Activated CD8-positive, alpha-beta memory T cell treated with anti-CD3 and anti-CD28 coated beads, Interleukin-2, amount 50 U/mL, for 1 hour (primary cell): ENCODE results near the gene AGR2.

ENCODE experiments used
- DNase-seq: peaks from one replicate; pipeline ENCODE4 v3.0.0-alpha.2; 2020; ENCODE audit errors: extremely low read depth

AGR2 gene

DNA sequence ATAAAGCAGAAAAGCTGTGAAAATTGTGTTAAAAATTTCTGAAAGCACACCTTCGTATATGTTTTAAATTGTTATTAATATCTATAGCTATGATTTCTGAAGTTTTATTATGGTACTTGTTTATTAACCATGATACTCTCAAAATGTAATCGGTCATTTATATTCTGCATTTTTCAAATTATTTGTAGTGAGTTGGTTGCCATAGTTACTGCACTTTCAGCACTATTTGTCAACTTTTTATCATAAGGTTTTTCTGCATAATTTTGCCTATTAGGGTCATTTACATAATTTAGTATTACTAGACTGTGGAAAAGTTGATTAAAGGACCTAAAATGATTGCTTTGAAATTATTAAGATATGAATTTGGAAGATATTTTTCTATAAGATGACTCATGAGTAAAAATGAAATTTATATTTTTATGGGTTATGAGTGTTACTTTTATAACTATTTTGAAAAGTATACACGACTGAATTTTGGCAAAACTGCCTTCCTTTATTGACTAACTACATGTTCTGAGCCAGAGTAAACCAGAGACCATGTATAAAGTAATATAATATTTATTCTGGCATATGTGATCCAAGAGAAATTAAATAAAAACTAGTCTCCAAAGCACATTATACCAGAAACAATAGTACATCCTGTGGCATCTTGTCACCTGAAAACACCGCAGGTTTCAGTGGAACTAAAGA lies 7.9 kb upstream of the AGR2 start:
- DNase-seq = no peak

DNA sequence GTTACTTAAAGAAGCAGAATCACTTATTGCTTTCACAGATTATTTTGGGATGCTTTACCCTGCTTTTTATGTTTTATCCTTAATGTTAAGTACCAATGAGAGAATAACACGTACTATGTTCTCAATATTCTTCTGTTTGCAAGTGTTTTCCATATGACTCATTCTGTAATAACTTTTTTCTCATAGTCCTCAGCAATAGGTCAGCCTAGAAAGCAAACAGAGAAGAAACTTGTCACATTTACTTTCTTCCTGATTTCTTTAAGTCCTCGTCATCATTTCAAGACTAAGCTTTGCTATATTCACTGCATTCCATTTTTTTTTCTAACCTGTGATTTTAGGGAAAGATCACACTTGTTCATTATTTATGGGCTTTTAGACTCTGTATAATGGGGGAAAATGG lies 6.8 kb upstream of the AGR2 start:
- no peak for DNase-seq

DNA sequence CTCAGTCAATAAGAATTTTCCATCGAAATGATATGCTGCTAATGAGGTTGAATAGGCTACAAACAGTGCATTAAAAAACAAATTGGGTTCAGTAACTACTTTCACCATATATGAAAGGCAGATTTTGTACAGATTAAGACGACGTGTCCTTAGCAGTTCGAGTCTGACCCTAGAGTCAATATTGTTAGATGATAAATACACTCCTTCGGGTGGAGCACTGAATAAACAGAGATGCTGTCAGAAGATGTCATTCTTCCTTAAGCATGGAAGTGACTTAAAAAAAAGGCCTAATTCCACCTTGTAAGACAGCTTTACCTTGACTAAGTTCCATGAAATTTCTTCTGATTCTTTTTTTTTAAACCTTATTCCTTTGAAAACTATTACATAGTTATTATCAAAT lies 5.8 kb upstream of the AGR2 start:
- DNase-seq = no peak

DNA sequence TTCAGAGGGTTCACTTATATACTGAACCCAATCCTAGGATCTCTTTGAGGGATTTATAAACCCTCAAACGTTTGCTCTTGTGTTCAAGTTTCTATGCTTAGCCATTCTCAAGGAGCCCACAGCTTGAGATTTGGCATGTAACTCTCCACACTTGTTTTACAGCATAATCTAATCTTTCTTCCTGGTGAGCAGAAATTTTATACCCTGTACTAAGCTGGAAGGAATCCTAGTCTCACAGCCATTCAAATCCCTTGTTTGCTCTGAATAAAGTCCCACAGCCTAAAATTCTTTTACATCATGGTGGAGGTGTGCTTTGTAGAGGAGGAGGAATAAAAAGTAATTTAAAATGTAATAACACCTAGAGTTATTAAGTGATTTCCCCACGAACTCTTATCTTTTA lies 5.3 kb upstream of the AGR2 start:
- no peak for DNase-seq

DNA sequence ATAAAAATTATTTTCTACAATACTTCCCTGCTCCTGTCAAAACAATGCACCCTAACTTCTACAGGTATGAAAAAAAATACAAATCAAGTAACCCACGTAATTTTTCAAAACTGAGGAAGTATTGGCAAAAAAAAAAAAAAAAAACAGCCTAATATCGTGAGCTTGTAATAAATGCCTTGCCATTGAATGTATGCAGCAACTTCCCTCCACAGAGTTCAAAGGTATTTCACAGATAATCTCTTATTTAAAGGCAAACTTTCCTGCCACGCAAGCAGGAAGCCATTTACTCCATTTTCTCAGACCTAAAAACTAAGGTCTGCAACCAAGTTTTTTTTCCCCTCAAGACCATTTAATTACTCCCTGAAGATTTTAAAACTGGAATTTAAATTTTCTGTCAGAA lies 642 bp upstream of the AGR2 start:
- DNase-seq = no peak

DNA sequence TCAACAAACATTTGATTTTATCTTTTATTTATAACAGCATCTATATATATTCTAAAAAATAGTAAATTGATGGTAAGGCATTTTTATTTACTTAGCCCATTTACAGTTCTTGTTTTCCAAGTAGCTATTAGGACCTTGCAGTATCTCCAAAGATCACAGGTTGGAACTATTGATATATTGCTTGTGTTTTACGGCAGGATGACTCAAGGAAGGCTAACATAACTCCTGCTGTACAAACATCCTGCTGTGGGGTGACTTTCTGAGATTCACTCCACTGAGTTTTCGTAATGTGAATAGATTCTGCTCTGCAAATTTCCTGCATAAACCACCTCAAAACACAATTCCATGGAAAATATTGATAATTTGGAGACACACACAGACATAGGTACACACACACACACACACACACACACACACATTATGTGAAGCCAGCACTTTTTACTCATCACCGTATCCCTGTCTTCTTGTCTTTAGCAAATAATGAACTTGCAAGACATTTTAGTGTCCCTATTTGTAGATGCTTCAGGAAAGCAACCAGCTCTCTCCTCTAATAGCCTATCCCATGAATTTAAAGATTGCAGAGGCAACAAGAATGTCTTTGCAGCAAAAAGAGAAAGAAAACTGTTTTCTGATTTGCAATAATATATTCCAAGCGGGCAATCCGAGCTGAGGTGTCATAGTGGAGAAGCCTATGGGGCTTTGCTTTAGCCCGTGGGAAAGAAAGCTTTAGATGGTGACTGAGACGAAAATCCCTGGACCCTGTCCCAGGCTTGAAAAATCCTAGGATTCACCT lies 722 bp downstream of the AGR2 start:
- DNase-seq = no peak

DNA sequence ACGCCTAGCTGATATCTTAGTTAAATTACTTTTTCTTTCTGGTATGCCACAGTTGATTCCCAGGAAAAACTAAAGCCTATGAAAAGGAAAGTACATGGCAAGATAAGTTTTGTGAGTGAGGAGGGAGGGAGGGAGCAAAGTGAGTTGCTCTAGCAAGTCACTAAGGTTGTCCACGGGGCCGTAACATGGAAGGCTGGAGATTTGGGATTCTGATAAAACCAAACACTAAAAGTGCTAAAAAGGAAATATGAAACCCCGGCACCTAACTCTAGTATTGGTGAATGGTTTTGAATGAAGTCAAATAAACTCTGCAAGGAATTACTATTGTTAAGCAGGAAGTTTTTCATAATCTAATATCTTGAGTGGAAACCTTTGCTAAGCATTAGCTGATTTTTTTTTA lies 1.7 kb downstream of the AGR2 start:
- no peak for DNase-seq

DNA sequence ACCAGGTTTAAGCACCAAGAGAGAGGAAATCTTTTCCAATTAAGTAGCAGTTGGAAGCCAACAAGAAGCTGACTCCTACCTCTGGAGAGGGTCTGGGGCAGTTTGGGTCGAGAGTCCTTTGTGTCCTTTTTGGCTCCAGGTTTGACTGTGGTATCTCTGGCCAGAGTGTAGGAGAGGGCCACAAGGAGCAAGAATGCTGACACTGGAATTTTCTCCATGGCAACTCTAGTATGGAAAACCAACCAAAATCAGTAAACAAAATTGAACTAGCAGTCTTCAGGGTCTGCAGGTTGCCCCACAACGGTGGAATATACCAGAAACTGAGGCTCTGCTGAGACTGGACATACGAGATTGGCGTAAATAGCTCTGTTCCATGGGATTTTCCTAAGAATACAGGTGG lies 3.2 kb downstream of the AGR2 start:
- DNase-seq = no peak

DNA sequence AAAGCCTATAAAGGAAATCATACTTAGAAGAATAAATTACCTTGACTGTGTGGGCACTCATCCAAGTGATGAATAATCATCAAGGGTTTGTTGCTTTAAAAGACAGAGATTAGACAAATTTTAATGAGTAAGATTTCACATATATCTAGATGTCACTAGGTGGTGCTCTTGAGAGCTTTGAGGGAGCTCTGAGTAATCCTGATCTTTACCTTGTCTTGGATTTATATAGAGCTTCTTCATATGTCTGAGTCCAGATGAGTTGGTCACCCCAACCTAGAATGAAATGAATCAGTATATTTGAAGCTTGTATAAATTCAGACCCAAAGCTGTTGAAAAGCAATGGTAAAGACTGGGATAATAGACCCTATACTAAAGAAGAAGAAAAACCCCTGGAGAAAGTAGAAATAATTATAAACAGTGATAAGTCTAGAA lies 3.7 kb downstream of the AGR2 start:
- DNase-seq = no peak

DNA sequence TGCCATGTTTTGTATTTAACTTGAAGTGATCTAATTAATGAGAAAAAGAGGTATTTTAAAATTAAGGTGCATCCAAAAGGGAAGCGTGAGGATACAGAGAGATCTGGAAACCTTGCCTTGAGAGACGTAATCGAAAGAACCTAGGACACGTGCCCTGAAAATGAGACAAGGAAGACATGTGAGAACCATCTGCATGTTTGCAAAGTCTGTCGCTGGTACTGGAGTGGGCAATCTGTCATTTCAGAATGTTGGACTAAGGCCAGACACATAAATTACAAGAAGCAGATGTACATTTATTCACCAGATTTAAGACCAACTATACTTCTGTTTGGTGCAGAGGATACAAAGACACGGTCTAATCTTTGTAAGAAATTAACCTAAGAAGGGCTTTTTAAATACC lies 9.2 kb downstream of the AGR2 start:
- DNase-seq = no peak

DNA sequence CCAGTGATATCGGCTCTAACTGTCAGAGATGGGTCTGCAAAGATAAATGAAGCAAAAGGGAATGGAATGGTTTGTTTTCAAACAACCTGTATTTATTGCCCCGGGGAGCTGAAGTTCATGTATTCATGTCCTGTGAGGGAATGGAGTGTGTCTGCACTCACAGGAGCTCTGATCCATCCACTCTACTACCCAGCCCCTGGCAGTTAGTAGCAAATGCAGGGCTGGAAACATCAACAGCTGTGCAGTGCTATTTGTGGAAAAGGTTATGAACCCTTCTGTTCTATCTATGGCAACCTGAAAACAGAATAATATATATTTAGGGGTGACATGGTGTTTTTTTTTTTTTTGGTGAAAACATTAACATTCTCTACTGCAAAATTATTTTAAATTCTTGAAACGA lies 9.8 kb downstream of the AGR2 start:
- no peak for DNase-seq

DNA sequence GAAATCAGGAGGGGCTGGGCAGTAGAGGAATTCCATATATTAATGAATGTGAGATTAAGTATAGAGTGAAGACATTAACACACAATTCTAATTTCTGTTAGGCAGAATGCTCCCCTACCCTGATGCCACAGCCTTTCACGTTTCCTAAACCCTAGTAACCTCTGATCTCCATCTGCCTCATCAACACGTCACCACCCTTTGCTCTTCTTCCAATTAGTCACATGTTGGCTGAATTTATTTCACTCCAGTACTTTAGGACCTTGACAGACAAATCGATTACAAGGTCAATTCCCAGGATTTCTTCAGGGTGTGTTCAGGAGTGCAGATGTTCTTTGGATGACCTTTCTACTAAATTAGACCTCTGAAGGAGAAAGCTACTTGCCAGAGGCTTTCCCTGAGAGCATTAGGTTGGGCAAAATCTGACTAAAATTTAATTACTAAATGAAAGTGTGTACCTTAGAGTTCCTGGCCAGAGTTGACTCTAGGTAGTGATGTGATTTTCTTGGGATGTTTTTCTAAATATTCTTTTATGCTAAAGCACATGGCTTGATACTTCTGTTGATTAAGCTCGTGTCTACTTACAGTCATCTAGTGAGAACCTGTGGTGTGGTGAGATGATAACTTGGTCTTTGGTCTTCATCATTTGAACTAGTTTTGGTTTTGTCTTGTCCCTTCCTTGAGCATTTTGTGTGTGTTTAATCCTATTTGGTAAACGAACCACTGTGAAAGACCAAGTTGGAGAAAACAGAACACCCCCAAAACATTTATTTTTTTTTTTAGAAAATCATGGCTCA lies 12.7 kb downstream of the AGR2 start:
- no peak for DNase-seq

DNA sequence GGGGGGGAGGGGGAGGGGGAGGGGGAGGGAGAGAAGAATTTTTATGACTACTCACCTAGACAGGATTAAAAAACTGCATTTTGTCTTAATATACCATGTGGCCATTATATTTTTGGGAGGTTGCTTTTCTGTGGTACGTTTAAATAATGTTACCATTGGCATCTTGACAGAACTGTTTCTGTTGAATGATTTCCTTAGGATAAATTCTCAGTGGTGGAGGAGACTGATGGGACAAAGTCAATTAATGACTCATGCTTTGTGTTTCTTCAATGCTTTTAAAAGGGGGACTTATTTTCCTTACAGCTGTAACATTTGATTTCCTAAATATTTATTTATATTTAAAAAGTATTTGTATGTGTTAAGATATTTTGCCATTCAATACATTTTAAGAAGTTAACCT lies 13.7 kb downstream of the AGR2 start:
- no peak for DNase-seq

DNA sequence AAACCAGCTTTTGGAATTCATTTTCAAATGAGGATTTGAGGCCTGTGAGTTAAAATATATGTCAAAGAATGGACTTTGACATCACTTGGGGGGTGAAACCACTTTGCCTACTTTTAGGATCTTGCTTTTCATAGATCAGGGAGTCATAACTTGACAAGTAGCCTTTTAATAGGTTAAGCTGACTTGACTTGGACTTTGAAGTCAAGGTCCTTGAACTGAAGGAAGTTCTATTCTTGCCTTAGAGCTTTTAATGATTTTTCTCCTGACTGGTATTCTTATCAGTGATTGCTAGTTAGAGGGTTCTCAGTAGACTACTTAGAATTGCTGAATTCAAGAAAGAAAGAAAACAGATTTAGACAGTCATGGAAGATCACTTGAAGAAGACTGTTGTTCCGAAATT lies 17.7 kb downstream of the AGR2 start:
- DNase-seq = no peak

DNA sequence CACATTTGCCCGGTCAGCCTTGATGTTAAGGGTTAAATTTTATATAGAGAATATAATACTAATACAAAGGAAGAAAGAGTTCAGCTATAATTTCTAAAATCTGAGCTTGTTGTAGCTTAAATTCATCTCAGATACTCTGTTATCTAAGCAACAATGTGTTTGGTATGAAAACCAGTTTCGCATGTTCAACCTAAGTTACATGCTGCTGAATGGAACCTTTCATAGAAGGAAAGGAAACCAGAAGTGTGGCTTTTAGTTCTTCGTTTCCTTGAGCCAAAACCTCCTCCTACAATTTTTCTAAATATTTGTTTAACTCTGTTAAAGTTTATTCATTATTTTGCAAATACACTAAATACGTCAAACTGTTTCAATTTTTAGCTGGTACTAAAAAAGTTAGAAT lies 18.5 kb downstream of the AGR2 start:
- no peak for DNase-seq

DNA sequence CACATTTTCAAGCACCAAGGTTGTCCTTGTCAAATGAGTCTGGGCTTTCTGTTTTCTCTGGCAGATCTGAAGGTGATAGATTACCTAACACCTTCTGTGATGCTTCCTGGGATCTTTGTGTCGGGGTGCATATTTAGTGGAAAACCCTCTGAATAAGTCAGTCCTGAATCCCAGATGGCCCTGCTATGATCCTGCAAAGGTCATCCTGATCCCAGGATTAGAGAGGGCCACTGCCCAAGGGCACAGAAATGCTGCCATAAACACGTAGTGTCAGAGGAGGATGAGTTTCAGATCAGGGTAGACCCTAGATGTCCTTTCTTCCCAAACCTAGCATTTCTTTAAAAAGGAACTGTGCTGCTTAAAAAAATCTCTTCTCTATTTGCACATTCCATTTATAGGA lies 19.0 kb downstream of the AGR2 start:
- DNase-seq = no peak

DNA sequence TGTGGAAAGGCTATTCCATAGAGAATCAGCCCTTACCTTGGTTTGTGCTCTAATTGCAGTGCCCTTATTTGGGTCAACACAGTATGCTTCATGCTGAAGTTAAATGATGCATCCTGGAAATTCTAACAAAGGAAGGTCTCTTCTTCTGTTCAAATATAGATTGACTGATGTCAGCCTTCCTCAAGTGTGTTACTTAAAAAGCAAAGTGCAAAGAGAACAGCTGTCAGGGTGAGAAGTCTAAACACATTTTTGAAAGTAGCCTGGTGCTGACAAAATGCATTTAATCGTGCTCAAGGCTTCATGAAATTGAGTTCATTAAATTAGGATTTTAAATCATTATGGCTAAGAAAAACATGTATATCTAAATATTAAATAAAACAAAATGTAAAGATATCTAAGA lies 19.5 kb downstream of the AGR2 start:
- DNase-seq = no peak

DNA sequence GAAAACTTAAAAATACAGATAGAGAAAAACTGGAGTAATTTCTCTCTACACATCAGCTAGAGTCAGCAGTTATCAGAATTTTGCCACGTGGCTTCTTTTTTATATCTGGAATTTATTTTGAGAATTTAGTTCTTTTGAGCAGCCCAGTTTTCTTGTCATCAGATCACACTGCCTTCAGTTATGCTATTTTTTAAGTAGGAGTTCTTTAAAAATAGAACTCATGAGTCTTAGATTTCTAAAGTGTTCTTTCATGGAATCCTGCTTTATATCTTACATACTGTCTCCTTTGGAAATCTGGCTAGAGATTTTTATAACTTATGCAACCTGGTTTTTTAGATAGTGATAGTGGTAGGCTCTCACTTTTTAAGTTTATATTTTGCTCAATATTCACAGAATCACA lies 24.2 kb downstream of the AGR2 start:
- no peak for DNase-seq

DNA sequence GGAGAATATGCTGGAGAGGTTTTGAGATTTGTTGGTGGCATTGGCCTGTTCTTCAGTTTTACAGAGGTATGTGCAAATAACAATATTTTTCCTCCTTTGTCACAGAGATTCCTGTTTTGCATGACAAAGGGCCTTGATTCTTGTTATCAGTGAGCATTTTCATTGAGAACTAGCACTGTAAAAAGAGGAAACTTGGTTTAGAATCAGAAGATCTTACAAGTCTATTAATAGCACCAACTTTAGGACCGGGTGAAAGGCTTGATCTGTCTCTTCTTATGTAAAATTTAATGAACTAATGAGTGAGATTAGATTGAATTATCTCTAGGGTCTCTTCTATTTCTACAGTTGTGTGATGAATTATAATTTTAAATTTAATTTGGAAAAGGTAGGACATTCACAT lies 25.7 kb downstream of the AGR2 start:
- no peak for DNase-seq

DNA sequence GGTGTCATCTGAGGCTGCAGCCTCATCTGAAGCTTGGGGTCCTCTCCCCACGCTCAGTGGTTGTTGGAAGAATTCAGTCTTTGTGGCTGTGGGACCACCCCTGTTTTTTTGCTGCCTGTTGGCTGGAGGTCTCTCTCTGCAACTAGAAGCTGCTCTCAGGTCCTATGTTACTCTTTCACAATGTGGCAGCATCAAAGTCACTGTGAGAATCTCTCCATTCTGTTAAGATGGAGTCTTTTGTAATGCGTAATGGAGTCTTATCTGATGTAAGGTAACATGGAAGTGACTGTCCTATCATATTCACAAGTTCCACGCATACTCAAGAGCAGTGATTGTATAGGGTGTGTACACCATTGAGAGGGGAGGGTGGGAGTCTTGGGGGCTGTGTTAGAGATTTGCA lies 26.3 kb downstream of the AGR2 start:
- DNase-seq = no peak

DNA sequence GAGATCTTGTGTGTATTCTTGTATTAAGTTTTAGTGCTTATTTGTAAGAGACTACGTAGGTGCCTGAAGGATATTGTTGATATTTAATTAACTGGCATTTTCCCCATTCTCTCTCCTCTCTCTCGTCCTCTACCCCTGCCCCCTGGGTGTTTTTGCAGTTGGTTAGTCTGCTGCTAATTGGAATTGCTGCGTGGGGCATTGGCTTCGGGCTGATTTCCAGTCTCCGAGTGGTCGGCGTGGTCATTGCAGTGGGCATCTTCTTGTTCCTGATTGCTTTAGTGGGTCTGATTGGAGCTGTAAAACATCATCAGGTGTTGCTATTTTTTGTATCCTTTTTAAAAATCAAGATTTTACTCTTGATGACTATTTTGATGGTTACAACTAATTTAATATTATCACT lies 28.7 kb downstream of the AGR2 start:
- no peak for DNase-seq

DNA sequence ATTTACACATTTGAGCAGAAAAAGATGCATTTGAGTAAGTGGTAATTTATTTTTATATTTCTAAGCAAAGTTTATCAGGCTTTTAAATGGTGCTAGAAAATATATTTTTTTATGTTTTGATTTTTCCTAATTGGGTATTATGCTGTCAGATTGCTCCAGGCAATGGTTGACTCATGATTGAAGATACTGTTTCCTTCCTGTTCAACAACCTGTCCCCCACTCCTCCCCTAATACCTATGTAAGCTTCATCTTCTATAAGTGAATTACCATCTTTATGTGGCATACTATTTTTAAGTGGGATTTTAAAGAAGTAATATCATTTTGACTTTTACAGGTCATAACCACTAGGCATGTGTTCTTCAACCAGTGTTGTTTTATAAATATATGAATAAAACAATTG lies 29.8 kb downstream of the AGR2 start:
- no peak for DNase-seq

DNA sequence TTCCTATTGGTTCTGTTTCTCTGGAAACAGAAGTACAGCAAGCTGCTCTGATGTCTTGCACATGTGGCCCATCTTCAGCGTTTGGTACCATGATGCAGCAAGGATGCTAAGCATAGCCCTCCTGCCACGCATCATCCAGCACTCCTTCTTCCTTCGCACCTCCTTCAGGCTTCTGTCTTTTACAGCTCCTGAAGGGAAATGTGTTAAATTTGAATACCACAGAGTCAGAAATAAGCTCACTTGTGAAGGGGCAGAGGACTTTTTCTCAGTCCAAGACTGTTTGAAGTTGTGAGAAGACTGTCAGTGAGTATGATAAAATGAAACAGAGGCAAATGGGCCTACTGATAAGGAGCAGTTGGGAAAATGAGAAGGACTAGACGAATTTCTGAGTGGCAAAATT lies 30.5 kb downstream of the AGR2 start:
- DNase-seq = no peak
